Measurements from ENCODE around the gene MYH15. TPM values are rescaled to one million over a fixed set of nuclear protein-coding genes. Genes with fewer than 3 reads are reported as not detected.

Gene MYH15
- total RNA-seq, 1 experiment from 2014 or later = 0.09 TPM

- TF ChIP-seq, protein P1, sequence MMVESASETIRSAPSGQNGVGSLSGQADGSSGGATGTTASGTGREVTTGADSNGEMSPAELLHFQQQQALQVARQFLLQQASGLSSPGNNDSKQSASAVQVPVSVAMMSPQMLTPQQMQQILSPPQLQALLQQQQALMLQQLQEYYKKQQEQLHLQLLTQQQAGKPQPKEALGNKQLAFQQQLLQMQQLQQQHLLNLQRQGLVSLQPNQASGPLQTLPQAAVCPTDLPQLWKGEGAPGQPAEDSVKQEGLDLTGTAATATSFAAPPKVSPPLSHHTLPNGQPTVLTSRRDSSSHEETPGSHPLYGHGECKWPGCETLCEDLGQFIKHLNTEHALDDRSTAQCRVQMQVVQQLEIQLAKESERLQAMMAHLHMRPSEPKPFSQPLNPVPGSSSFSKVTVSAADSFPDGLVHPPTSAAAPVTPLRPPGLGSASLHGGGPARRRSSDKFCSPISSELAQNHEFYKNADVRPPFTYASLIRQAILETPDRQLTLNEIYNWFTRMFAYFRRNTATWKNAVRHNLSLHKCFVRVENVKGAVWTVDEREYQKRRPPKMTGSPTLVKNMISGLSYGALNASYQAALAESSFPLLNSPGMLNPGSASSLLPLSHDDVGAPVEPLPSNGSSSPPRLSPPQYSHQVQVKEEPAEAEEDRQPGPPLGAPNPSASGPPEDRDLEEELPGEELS (CRISPR knock-in tag; IDR thresholded peaks at IDR 0.05) = no peak
- TF ChIP-seq, protein P2, sequence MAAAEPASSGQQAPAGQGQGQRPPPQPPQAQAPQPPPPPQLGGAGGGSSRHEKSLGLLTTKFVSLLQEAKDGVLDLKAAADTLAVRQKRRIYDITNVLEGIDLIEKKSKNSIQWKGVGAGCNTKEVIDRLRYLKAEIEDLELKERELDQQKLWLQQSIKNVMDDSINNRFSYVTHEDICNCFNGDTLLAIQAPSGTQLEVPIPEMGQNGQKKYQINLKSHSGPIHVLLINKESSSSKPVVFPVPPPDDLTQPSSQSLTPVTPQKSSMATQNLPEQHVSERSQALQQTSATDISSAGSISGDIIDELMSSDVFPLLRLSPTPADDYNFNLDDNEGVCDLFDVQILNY (CRISPR knock-in tag; IDR thresholded peaks at IDR 0.05) = no peak
- no peak for TF ChIP-seq ATF2 (CRISPR knock-in tag; IDR thresholded peaks at IDR 0.05; ENCODE audit: borderline replicate concordance, low read depth)
- TF ChIP-seq RORB (CRISPR knock-in tag; IDR thresholded peaks at IDR 0.05) = no peak
- TF ChIP-seq, protein P3, sequence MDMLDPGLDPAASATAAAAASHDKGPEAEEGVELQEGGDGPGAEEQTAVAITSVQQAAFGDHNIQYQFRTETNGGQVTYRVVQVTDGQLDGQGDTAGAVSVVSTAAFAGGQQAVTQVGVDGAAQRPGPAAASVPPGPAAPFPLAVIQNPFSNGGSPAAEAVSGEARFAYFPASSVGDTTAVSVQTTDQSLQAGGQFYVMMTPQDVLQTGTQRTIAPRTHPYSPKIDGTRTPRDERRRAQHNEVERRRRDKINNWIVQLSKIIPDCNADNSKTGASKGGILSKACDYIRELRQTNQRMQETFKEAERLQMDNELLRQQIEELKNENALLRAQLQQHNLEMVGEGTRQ (CRISPR knock-in tag; IDR thresholded peaks at IDR 0.05) = no peak
- no peak for TF ChIP-seq GABPB1 (CRISPR knock-in tag; IDR thresholded peaks at IDR 0.05)
- TF ChIP-seq AR (CRISPR knock-in tag; IDR thresholded peaks at IDR 0.05) = no peak
Measured at GRCh38 chr3:108409800-108410178, 100.6 kb downstream of the MYH15 start (continued).

DNA sequence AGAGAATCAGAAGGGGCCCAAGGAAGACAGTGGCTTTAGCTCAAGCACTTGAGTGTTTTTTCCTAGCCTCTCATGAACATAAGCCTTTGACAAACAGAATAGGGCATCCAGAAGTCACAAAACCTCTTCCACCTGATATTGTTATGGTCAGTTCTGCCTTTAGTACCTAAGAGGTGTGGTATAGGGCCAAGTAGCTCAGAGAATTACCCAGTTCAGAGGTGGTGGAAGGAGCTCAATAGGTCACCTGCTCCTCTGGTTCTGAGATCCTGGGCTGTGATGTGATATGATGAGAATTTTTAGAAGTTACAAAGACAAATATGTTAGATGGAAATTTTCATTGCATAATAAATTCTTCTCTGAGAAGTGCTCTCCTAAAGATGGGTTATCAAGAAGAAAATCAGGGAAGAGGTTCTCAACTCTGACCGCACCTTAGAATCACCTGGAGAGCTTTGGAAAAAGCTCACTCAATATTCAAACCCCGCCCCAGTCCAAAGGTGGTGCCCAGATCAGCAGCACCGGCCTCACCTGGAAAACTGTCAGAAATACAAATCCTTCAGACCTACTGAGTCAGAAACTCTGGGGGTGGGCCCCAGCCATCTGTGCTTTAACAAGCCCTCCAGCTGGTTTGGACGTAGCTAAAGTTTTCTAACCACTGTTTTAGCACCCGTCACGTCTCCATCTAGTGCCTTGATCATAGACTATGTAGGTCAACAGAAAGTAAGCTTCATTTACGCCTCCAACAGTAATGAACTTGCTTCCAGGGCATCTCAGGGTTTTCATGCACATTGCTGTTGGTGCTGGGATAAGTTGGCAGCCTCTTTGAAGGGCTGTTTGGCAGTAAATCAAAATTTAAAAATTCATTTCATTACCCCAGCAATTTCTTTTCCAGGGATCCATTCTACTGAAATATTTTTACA is 101.3 kb downstream of the MYH15 start:
- Mint-ChIP-seq H3K9me3 (peaks cover 10% of the 10 kb centered on the region; the same call in 1 of the 2 replicates), H3K36me3 (no peaks in the 10 kb centered on the region), H3K4me1 (peaks cover 17% of the 10 kb centered on the region), H3K27ac (no peak overlapping the region), H3K4me3 (no peak overlapping the region), H3K27me3 (ENCODE audit: low read depth) (no peaks in the 10 kb centered on the region; the same call in 1 of the 2 replicates)
- POLR2A ChIA-PET = no interaction called here
- CTCF ChIA-PET = no interaction called here
- no peak for DNase-seq (ENCODE audit: low spot score)
- no peak for ATAC-seq
- TF ChIP-seq, protein P4, sequence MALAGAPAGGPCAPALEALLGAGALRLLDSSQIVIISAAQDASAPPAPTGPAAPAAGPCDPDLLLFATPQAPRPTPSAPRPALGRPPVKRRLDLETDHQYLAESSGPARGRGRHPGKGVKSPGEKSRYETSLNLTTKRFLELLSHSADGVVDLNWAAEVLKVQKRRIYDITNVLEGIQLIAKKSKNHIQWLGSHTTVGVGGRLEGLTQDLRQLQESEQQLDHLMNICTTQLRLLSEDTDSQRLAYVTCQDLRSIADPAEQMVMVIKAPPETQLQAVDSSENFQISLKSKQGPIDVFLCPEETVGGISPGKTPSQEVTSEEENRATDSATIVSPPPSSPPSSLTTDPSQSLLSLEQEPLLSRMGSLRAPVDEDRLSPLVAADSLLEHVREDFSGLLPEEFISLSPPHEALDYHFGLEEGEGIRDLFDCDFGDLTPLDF (CRISPR knock-in tag; IDR thresholded peaks at IDR 0.05) = no peak
- no peak for TF ChIP-seq ZNF263 (CRISPR knock-in tag; IDR thresholded peaks at IDR 0.05; ENCODE audit: low read depth)
- TF ChIP-seq ATF3 (CRISPR knock-in tag; conservative IDR thresholded peaks at IDR 0.05) = no peak
- TF ChIP-seq GRHL2 (CRISPR knock-in tag; IDR thresholded peaks at IDR 0.05; ENCODE audit: insufficient replicate concordance, severe bottlenecking) = no peak
- TF ChIP-seq SMAD3 (CRISPR knock-in tag; IDR thresholded peaks at IDR 0.05; ENCODE audit: borderline replicate concordance) = no peak
- TF ChIP-seq, protein P5, sequence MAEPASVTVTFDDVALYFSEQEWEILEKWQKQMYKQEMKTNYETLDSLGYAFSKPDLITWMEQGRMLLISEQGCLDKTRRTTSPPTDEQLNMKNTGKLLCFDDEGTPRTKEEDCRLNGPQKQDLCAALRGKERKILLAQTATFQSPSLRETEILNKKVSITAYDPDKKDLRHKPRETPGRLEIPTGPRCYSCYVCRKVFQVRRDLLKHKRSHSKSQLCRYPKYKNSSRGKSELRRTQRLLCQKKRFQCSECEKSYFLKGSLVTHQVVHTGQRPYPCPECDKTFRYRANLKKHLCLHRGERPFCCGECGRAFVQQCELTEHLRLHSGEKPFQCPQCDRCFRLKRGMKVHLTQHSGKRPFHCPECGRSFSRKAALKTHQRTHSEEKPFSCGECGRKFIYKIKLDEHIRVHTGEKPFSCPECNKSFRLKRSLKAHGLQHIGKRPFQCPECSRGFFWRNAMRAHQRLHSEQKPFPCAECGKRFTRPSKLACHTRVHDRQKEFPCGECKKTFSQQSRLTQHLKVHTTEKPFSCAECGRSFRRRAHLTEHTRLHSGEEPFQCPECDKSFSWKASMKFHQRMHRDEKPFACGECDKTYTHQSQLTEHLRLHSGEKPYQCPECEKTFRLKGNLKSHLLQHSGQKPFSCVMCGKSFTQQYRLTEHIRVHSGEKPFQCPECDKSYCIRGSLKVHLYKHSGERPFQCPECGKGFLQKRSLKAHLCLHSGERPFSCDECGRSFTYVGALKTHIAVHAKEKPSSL (CRISPR knock-in tag; conservative IDR thresholded peaks at IDR 0.05) = no peak
- TF ChIP-seq SMAD4 (CRISPR knock-in tag; IDR thresholded peaks at IDR 0.05) = no peak
- TF ChIP-seq SOX15 (CRISPR knock-in tag; IDR thresholded peaks at IDR 0.05) = no peak
- no peak for TF ChIP-seq FOXK1 (CRISPR knock-in tag; IDR thresholded peaks at IDR 0.05)
- no peak for TF ChIP-seq PRRX2 (CRISPR knock-in tag; IDR thresholded peaks at IDR 0.05)
- TF ChIP-seq EMX1 (CRISPR knock-in tag; IDR thresholded peaks at IDR 0.05) = no peak
- TF ChIP-seq ZNF281 (CRISPR knock-in tag; IDR thresholded peaks at IDR 0.05) = no peak
- TF ChIP-seq ZBTB21 (CRISPR knock-in tag; IDR thresholded peaks at IDR 0.05; ENCODE audit: borderline replicate concordance) = no peak
